Activated CD8-positive, alpha-beta memory T cell treated with anti-CD3 and anti-CD28 coated beads, Interleukin-2, amount 10 ng/mL, durations not matched to agents 7 days and 5 days (primary cell): ENCODE results near the gene TPD52L1. TPM values are rescaled to one million over a fixed set of nuclear protein-coding genes. Genes with fewer than 3 reads are reported as not detected.

Experiments used
- ATAC-seq: fragments of 150-1000 bp; cut with Tn5 transposase; one replicate; pipeline ENCODE4 v1.10.0; 2021; ENCODE audit warnings: moderate library complexity
- CTCF ChIA-PET: fragments of 350-600 bp; sonication (Branson Sonifier 250); formaldehyde crosslinking; loops from one replicate; lab custom pipeline; 2021; ENCODE audit warnings: antibody characterized with exemption; lab: Charles Lee
- DNase-seq: peaks from one replicate; pipeline ENCODE4 v3.0.0-alpha.2; 2020
- H3K27ac Mint-ChIP-seq: one replicate; pipeline ENCODE4 v1.8.0; 2021; ENCODE audit warnings: mild to moderate bottlenecking, mixed read lengths
- H3K27me3 Mint-ChIP-seq: one replicate; pipeline ENCODE4 v1.8.0; 2021; ENCODE audit warnings: mixed read lengths
- H3K36me3 Mint-ChIP-seq: one replicate; pipeline ENCODE4 v1.8.0; 2021; ENCODE audit warnings: mild to moderate bottlenecking, mixed read lengths
- H3K4me1 Mint-ChIP-seq: one replicate; pipeline ENCODE4 v1.8.0; 2021; ENCODE audit warnings: mixed read lengths
- H3K4me3 Mint-ChIP-seq: one replicate; pipeline ENCODE4 v1.8.0; 2021; ENCODE audit warnings: mild to moderate bottlenecking, moderate library complexity, mixed read lengths
- H3K9me3 Mint-ChIP-seq: one replicate; pipeline ENCODE4 v1.8.0; 2022; ENCODE audit warnings: low read depth, mixed read lengths
- total RNA-seq, 2 experiments: library from RNA; stranded (reverse); gene quantifications; one replicate each; pipeline ENCODE4 v1.2.3, GENCODE V29; 2021

The TPD52L1 gene
- total RNA-seq, 2 experiments from 2014 or later = not detected

GRCh38 chr6:125210667-125211066 lies 57.1 kb downstream of the TPD52L1 start:
- CTCF ChIA-PET = interaction anchor here (0.8 kb wide), 1 partner anchor 18 kb away, joined by 3 read pairs; no protein-coding TSS in a partner anchor
- no peaks in the 10 kb centered on the region for H3K4me1 Mint-ChIP-seq
- no peaks in the 10 kb centered on the region for H3K9me3 Mint-ChIP-seq
- ATAC-seq (no peak), DNase-seq (no peak)
- H3K27me3 Mint-ChIP-seq = peaks cover 11% of the 10 kb centered on the region
- no peaks in the 10 kb centered on the region for H3K36me3 Mint-ChIP-seq
- H3K27ac Mint-ChIP-seq = no peak overlapping the region
- H3K4me3 Mint-ChIP-seq = no peak overlapping the region

GRCh38 chr6:125211352-125211751 lies 57.8 kb downstream of the TPD52L1 start:
- ATAC-seq (no peak), DNase-seq (no peak)
- CTCF ChIA-PET = interaction anchor here (0.8 kb wide), 1 partner anchor 19 kb away, joined by 3 read pairs; no protein-coding TSS in a partner anchor
- Mint-ChIP-seq H3K27me3 (peaks cover 11% of the 10 kb centered on the region), H3K4me1 (no peaks in the 10 kb centered on the region), H3K27ac (no peak overlapping the region), H3K36me3 (no peaks in the 10 kb centered on the region), H3K9me3 (no peaks in the 10 kb centered on the region), H3K4me3 (no peak overlapping the region)

- Mint-ChIP-seq H3K9me3 (no peaks in the 10 kb centered on the region), H3K27me3 (peaks cover 4% of the 10 kb centered on the region), H3K4me1 (no peaks in the 10 kb centered on the region), H3K36me3 (no peaks in the 10 kb centered on the region), H3K27ac (no peak overlapping the region), H3K4me3 (no peak overlapping the region)
- CTCF ChIA-PET = no interaction called here
- ATAC-seq (no peak), DNase-seq (no peak)
Measured at GRCh38 chr6:125212377-125212776, 58.8 kb downstream of the TPD52L1 start.

- Mint-ChIP-seq H3K36me3 (no peaks in the 10 kb centered on the region), H3K27ac (no peak overlapping the region), H3K9me3 (no peaks in the 10 kb centered on the region), H3K4me1 (no peaks in the 10 kb centered on the region), H3K27me3 (peaks cover 8% of the 10 kb centered on the region), H3K4me3 (no peak overlapping the region)
- ATAC-seq = no peak
- CTCF ChIA-PET = no interaction called here
- DNase-seq = no peak
Measured at GRCh38 chr6:125213939-125214338, 60.4 kb downstream of the TPD52L1 start.

GRCh38 chr6:125215252-125215819 lies 61.8 kb downstream of the TPD52L1 start:
- Mint-ChIP-seq H3K9me3 (no peaks in the 10 kb centered on the region), H3K27ac (no peak overlapping the region), H3K36me3 (no peaks in the 10 kb centered on the region), H3K27me3 (peaks cover 8% of the 10 kb centered on the region), H3K4me3 (no peak overlapping the region), H3K4me1 (no peaks in the 10 kb centered on the region)
- no peak for DNase-seq
- no peak for ATAC-seq
- CTCF ChIA-PET = no interaction called here

- H3K4me1 Mint-ChIP-seq = no peaks in the 10 kb centered on the region
- no peak overlapping the region for H3K27ac Mint-ChIP-seq
- H3K36me3 Mint-ChIP-seq = no peaks in the 10 kb centered on the region
- DNase-seq (no peak), ATAC-seq (no peak)
- H3K4me3 Mint-ChIP-seq = no peak overlapping the region
- peaks cover 8% of the 10 kb centered on the region for H3K27me3 Mint-ChIP-seq
- no peaks in the 10 kb centered on the region for H3K9me3 Mint-ChIP-seq
- CTCF ChIA-PET = no interaction called here
Measured at GRCh38 chr6:125216015-125216414, 62.4 kb downstream of the TPD52L1 start.

- Mint-ChIP-seq H3K36me3 (no peaks in the 10 kb centered on the region), H3K4me3 (no peak overlapping the region), H3K27ac (no peak overlapping the region), H3K27me3 (peaks cover 8% of the 10 kb centered on the region), H3K9me3 (no peaks in the 10 kb centered on the region), H3K4me1 (no peaks in the 10 kb centered on the region)
- CTCF ChIA-PET = no interaction called here
- DNase-seq (no peak), ATAC-seq (no peak)
Measured at GRCh38 chr6:125217369-125217768, 63.8 kb downstream of the TPD52L1 start.

GRCh38 chr6:125217992-125218391 lies 64.4 kb downstream of the TPD52L1 start:
- no peak for DNase-seq
- no peak for ATAC-seq
- Mint-ChIP-seq H3K9me3 (no peaks in the 10 kb centered on the region), H3K27me3 (peaks cover 8% of the 10 kb centered on the region), H3K4me1 (no peaks in the 10 kb centered on the region), H3K27ac (no peak overlapping the region), H3K4me3 (no peak overlapping the region), H3K36me3 (no peaks in the 10 kb centered on the region)
- CTCF ChIA-PET = no interaction called here

GRCh38 chr6:125219361-125219895 lies 65.9 kb downstream of the TPD52L1 start:
- H3K36me3 Mint-ChIP-seq = no peaks in the 10 kb centered on the region
- no peak overlapping the region for H3K27ac Mint-ChIP-seq
- ATAC-seq = no peak
- H3K9me3 Mint-ChIP-seq = no peaks in the 10 kb centered on the region
- CTCF ChIA-PET = no interaction called here
- H3K27me3 Mint-ChIP-seq = peaks cover 8% of the 10 kb centered on the region
- H3K4me1 Mint-ChIP-seq = no peaks in the 10 kb centered on the region
- H3K4me3 Mint-ChIP-seq = no peak overlapping the region
- DNase-seq = no peak

- Mint-ChIP-seq H3K27ac (no peak overlapping the region), H3K36me3 (no peaks in the 10 kb centered on the region), H3K4me3 (no peak overlapping the region), H3K4me1 (no peaks in the 10 kb centered on the region), H3K27me3 (peaks cover 4% of the 10 kb centered on the region), H3K9me3 (no peaks in the 10 kb centered on the region)
- DNase-seq (no peak), ATAC-seq (no peak)
- CTCF ChIA-PET = no interaction called here
Measured at GRCh38 chr6:125220712-125221111, 67.1 kb downstream of the TPD52L1 start.

- ATAC-seq = no peak
- H3K9me3 Mint-ChIP-seq = no peaks in the 10 kb centered on the region
- no peak overlapping the region for H3K27ac Mint-ChIP-seq
Measured at GRCh38 chr6:125222531-125223455, 69.2 kb downstream of the TPD52L1 start.

GRCh38 chr6:125224231-125224861 lies 70.8 kb downstream of the TPD52L1 start:
- no peak overlapping the region for H3K27ac Mint-ChIP-seq
- H3K4me3 Mint-ChIP-seq = no peak overlapping the region
- ATAC-seq = no peak
- no peaks in the 10 kb centered on the region for H3K27me3 Mint-ChIP-seq
- CTCF ChIA-PET = no interaction called here
- H3K36me3 Mint-ChIP-seq = no peaks in the 10 kb centered on the region
- no peaks in the 10 kb centered on the region for H3K9me3 Mint-ChIP-seq
- H3K4me1 Mint-ChIP-seq = no peaks in the 10 kb centered on the region
- DNase-seq = no peak

More at GRCh38 chr6:125222531-125223455, 69.2 kb downstream of the TPD52L1 start:
- peaks cover 4% of the 10 kb centered on the region for H3K27me3 Mint-ChIP-seq
- no peak for DNase-seq
- no peaks in the 10 kb centered on the region for H3K36me3 Mint-ChIP-seq
- no peak overlapping the region for H3K4me3 Mint-ChIP-seq
- no peaks in the 10 kb centered on the region for H3K4me1 Mint-ChIP-seq
- CTCF ChIA-PET = no interaction called here

- Mint-ChIP-seq H3K27me3 (no peaks in the 10 kb centered on the region), H3K27ac (no peak overlapping the region), H3K36me3 (no peaks in the 10 kb centered on the region), H3K9me3 (no peaks in the 10 kb centered on the region), H3K4me3 (no peak overlapping the region), H3K4me1 (no peaks in the 10 kb centered on the region)
- ATAC-seq (no peak), DNase-seq (no peak)
- CTCF ChIA-PET = no interaction called here
Measured at GRCh38 chr6:125227244-125227643, 73.7 kb downstream of the TPD52L1 start.
